Rectal smooth muscle tissue (tissue), 1 donor: Measurements from ENCODE around the gene HIGD1C.
"Not testable (repeated sequence)": the region's sequence is repeated elsewhere in the genome, so short reads cannot be mapped to it uniquely, and the experiment has no call there.

ENCODE experiments used
- H3K27ac ChIP-seq: one replicate; pipeline ENCODE4 v1.7.0; 2013; ENCODE audit warnings: low read depth, low read length, inconsistent platforms
- H3K27me3 ChIP-seq: one replicate; pipeline ENCODE4 v1.7.0; 2013; ENCODE audit warnings: low read length; ENCODE audit not compliant: control insufficient read depth, insufficient read depth
- H3K36me3 ChIP-seq: one replicate; pipeline ENCODE4 v1.7.0; 2013; ENCODE audit warnings: low read length; ENCODE audit not compliant: control insufficient read depth, insufficient read depth
- H3K4me1 ChIP-seq: one replicate; pipeline ENCODE4 v1.7.0; 2013; ENCODE audit warnings: low read length; ENCODE audit not compliant: control insufficient read depth, insufficient read depth
- H3K4me3 ChIP-seq: one replicate; pipeline ENCODE4 v1.7.0; 2013; ENCODE audit warnings: low read length
- H3K9ac ChIP-seq: one replicate; pipeline ENCODE4 v1.7.0; 2013; ENCODE audit warnings: low read length

The HIGD1C gene

GRCh38 chr12:50936821-50937530, 15.4 kb upstream of the HIGD1C start:
- no peak overlapping the region for H3K27ac ChIP-seq
- H3K4me3 ChIP-seq = no peak overlapping the region
- H3K9ac ChIP-seq = no peak overlapping the region
- H3K27me3 ChIP-seq = no peaks in the 10 kb centered on the region
- no peaks in the 10 kb centered on the region for H3K36me3 ChIP-seq
- peaks cover 10% of the 10 kb centered on the region for H3K4me1 ChIP-seq

GRCh38 chr12:50937653-50938052, 14.7 kb upstream of the HIGD1C start:
- no peak overlapping the region for H3K27ac ChIP-seq

GRCh38 chr12:50947933-50948626, 4.3 kb upstream of the HIGD1C start:
- Histone ChIP-seq H3K4me3 (no peak overlapping the region), H3K27me3 (no peaks in the 10 kb centered on the region), H3K36me3 (no peaks in the 10 kb centered on the region), H3K27ac (no peak overlapping the region), H3K4me1 (no peaks in the 10 kb centered on the region), H3K9ac (no peak overlapping the region)

More at GRCh38 chr12:50937653-50938052, 14.7 kb upstream of the HIGD1C start:
- Histone ChIP-seq H3K27me3 (no peaks in the 10 kb centered on the region), H3K4me1 (peaks cover 10% of the 10 kb centered on the region), H3K4me3 (no peak overlapping the region), H3K36me3 (no peaks in the 10 kb centered on the region), H3K9ac (no peak overlapping the region)

GRCh38 chr12:50948798-50949197, 3.5 kb upstream of the HIGD1C start:
- no peaks in the 10 kb centered on the region for H3K36me3 ChIP-seq
- no peaks in the 10 kb centered on the region for H3K27me3 ChIP-seq
- H3K27ac ChIP-seq = no peak overlapping the region
- no peak overlapping the region for H3K9ac ChIP-seq
- no peak overlapping the region for H3K4me3 ChIP-seq
- H3K4me1 ChIP-seq = no peaks in the 10 kb centered on the region

- no peaks in the 10 kb centered on the region for H3K36me3 ChIP-seq
- H3K27me3 ChIP-seq = no peaks in the 10 kb centered on the region
- no peak overlapping the region for H3K4me3 ChIP-seq
- no peak overlapping the region for H3K27ac ChIP-seq
- no peaks in the 10 kb centered on the region for H3K4me1 ChIP-seq
- H3K9ac ChIP-seq = no peak overlapping the region
These were observed 2.5 kb upstream of the HIGD1C start for GRCh38 chr12:50949801-50950302.

- Histone ChIP-seq H3K4me1 (no peaks in the 10 kb centered on the region), H3K4me3 (no peak overlapping the region), H3K36me3 (no peaks in the 10 kb centered on the region), H3K27me3 (no peaks in the 10 kb centered on the region), H3K9ac (no peak overlapping the region), H3K27ac (no peak overlapping the region)
These were observed 1.2 kb upstream of the HIGD1C start for GRCh38 chr12:50951112-50951511.

- Histone ChIP-seq H3K27ac (no peak overlapping the region), H3K4me1 (no peaks in the 10 kb centered on the region), H3K9ac (no peak overlapping the region), H3K4me3 (no peak overlapping the region), H3K36me3 (no peaks in the 10 kb centered on the region), H3K27me3 (no peaks in the 10 kb centered on the region)
These were observed 703 bp downstream of the HIGD1C start for GRCh38 chr12:50953047-50953446.

- H3K9ac ChIP-seq = not testable (repeated sequence)
These were observed 2.4 kb downstream of the HIGD1C start for GRCh38 chr12:50954789-50955188.

GRCh38 chr12:50955288-50955687, 2.9 kb downstream of the HIGD1C start:
- H3K27me3 ChIP-seq = no peaks in the 10 kb centered on the region
- no peak overlapping the region for H3K27ac ChIP-seq
- H3K36me3 ChIP-seq = no peaks in the 10 kb centered on the region
- H3K4me1 ChIP-seq = no peaks in the 10 kb centered on the region
- H3K4me3 ChIP-seq = no peak overlapping the region
- no peak overlapping the region for H3K9ac ChIP-seq

More at GRCh38 chr12:50954789-50955188, 2.4 kb downstream of the HIGD1C start:
- H3K4me3 ChIP-seq, H3K27me3 ChIP-seq, H3K27ac ChIP-seq, H3K4me1 ChIP-seq, H3K36me3 ChIP-seq: not testable (repeated sequence)

- Histone ChIP-seq H3K4me3 (no peak overlapping the region), H3K27ac (no peak overlapping the region), H3K4me1 (no peaks in the 10 kb centered on the region), H3K9ac (no peak overlapping the region), H3K36me3 (no peaks in the 10 kb centered on the region), H3K27me3 (no peaks in the 10 kb centered on the region)
These were observed 3.4 kb downstream of the HIGD1C start for GRCh38 chr12:50955697-50956096.

- no peaks in the 10 kb centered on the region for H3K27me3 ChIP-seq
- H3K9ac ChIP-seq = no peak overlapping the region
- no peaks in the 10 kb centered on the region for H3K36me3 ChIP-seq
- H3K4me3 ChIP-seq = no peak overlapping the region
- no peaks in the 10 kb centered on the region for H3K4me1 ChIP-seq
- no peak overlapping the region for H3K27ac ChIP-seq
These were observed 7.8 kb downstream of the HIGD1C start for GRCh38 chr12:50960130-50960529.

- no peaks in the 10 kb centered on the region for H3K27me3 ChIP-seq
- no peak overlapping the region for H3K27ac ChIP-seq
These were observed 9.4 kb downstream of the HIGD1C start for GRCh38 chr12:50961708-50962107.

GRCh38 chr12:50964432-50964831, 12.1 kb downstream of the HIGD1C start:
- Histone ChIP-seq H3K36me3 (no peaks in the 10 kb centered on the region), H3K9ac (no peak overlapping the region), H3K4me3 (no peak overlapping the region), H3K27ac (no peak overlapping the region), H3K4me1 (no peaks in the 10 kb centered on the region), H3K27me3 (no peaks in the 10 kb centered on the region)

More at GRCh38 chr12:50961708-50962107, 9.4 kb downstream of the HIGD1C start:
- Histone ChIP-seq H3K4me3 (no peak overlapping the region), H3K9ac (no peak overlapping the region), H3K4me1 (no peaks in the 10 kb centered on the region), H3K36me3 (no peaks in the 10 kb centered on the region)
